ENCODE results near the gene CCDC38. TPM values are rescaled to one million over a fixed set of nuclear protein-coding genes. Genes with fewer than 3 reads are reported as not detected.

Gene CCDC38
- polyA plus RNA-seq, 1 donor from 2014 or later: not detected

- Histone ChIP-seq H3K27me3 (ENCODE audit: insufficient read depth, low read depth, low read length) (no peaks in the 10 kb centered on the region), H4K20me1 (ENCODE audit: insufficient read depth) (no peaks in the 10 kb centered on the region), H2AFZ (ENCODE audit: low read depth, low read length) (no peak overlapping the region), H3F3A (ENCODE audit: insufficient read depth, low read length, poor library complexity, severe bottlenecking) (no peaks in the 10 kb centered on the region), H3K4me3 (ENCODE audit: low read length) (no peak overlapping the region), H3K9me3 (ENCODE audit: low read length) (no peaks in the 10 kb centered on the region), H3K9me2 (ENCODE audit: insufficient read depth, low read length) (no peaks in the 10 kb centered on the region), H3K79me2 (replicated peaks; ENCODE audit: insufficient read depth, low read length) (no peaks in the 10 kb centered on the region), H3K9ac (ENCODE audit: low read length) (no peak overlapping the region), H3K4me2 (ENCODE audit: low read length) (no peak overlapping the region), H3K36me3 (ENCODE audit: insufficient read depth, low read length) (no peaks in the 10 kb centered on the region), H3K27ac (ENCODE audit: low read length) (no peak overlapping the region)
- TF ChIP-seq RAD21 (conservative IDR thresholded peaks at IDR 0.05): peak; percentile 73
- TF ChIP-seq SMC3 (conservative IDR thresholded peaks at IDR 0.05; ENCODE audit: poor library complexity): peak; percentile 81
- TF ChIP-seq MXI1 (conservative IDR thresholded peaks at IDR 0.05; ENCODE audit: poor library complexity, severe bottlenecking): no peak
- TF ChIP-seq REST (IDR thresholded peaks at IDR 0.05; ENCODE audit: borderline replicate concordance): no peak
- peak; percentile 74 for TF ChIP-seq CTCF (IDR thresholded peaks at IDR 0.05; ENCODE audit: poor library complexity, severe bottlenecking)
- no peak for TF ChIP-seq POLR2AphosphoS5 (IDR thresholded peaks at IDR 0.05)
- no peak for TF ChIP-seq EZH2 (IDR thresholded peaks at IDR 0.05; ENCODE audit: borderline replicate concordance, insufficient read depth, low read length, poor library complexity, severe bottlenecking)
Measured at GRCh38 chr12:95820096-95820703, 122.2 kb downstream of the CCDC38 start.

Other genes starting within 250 kb of the CCDC38 start
- gene NTN4, start 151.8 kb downstream of the CCDC38 start, polyA plus RNA-seq: 8.2 and 12.4 TPM in 2 replicates
- 42.1 and 47.8 TPM in 2 replicates for gene SNRPF, start 83.7 kb downstream of the CCDC38 start, polyA plus RNA-seq
- gene AMDHD1, start 717 bp upstream of the CCDC38 start, polyA plus RNA-seq: 0.20 TPM in 1 of 2 replicates, not detected in the other
- gene HAL, start 53.7 kb upstream of the CCDC38 start, polyA plus RNA-seq: 0.06 TPM in 1 of 2 replicates, not detected in the other
- 54.1 and 55.3 TPM in 2 replicates for gene LTA4H, start 93.0 kb upstream of the CCDC38 start, polyA plus RNA-seq

All from neural cell (in vitro differentiated cells).